Measurements from ENCODE around the gene PPARG. TPM values are rescaled to one million over a fixed set of nuclear protein-coding genes. Genes with fewer than 3 reads are reported as not detected.

Gene PPARG
- total RNA-seq, 1 experiment from 2014 or later, result 71.6 TPM

DNA sequence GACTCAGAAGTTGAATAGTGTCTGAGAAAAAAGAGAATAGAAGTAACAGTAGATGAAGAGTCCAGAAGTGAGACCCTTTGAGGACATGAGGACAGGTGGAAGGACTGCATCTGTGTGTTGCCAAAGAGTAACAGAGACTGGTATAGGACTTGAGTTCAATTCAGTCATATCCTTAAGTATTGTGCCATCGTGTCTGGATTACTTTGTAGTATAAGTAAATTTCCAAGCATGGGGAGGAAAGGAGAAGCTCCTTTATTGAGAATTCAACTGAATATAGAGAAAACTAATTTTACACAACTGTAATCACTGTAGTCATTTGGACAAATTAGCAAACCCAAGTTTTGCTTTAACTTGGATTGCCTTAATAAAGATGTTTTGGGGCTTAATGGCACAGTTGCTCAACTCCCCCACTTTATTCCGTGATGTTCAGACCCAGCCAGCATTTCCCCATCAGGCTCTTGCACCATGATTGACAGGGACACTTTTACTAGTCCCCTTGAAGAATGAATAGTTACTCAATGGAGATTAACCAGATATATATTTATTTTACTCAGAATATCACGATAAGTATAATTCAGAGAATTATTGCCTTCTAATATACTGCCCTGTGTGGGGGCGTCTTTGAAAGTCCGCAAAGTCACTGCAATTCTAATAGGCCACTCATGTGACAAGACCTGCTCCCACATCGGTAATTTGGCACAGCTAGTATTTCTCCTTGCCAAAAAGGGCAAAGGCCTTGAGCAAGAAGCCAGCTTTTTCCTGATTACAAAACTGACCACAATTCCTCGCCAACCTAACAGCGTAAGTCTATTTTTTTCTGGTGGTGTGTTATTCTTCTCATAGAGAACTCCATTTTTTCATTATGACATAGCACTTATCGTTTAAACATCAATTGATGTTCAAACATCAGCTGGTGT lies 61.3 kb downstream of the PPARG start:
- CTCF ChIA-PET, result no interaction called here
- POLR2A ChIA-PET, result no interaction called here
- RAD21 ChIA-PET (ENCODE audit: low non-redundant PET in 1 of 2, low total read pairs in 2 of 2, uncharacterized antibody in 2 of 2, unreplicated experiment in 2 of 2), result no interaction called here

DNA sequence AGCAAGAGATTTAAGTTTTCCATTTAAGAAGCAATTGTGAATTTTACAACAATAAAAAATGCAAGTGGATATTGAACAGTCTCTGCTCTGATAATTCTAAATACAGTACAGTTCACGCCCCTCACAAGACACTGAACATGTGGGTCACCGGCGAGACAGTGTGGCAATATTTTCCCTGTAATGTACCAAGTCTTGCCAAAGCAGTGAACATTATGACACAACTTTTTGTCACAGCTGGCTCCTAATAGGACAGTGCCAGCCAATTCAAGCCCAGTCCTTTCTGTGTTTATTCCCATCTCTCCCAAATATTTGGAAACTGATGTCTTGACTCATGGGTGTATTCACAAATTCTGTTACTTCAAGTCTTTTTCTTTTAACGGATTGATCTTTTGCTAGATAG lies 62.3 kb downstream of the PPARG start:
- Histone ChIP-seq H3K9me2 (ENCODE audit: insufficient read depth) (no peaks in the 10 kb centered on the region), H2AFZ (ENCODE audit: low read depth, low read length, poor library complexity, severe bottlenecking) (no peak overlapping the region), H4K20me1 (ENCODE audit: insufficient read depth) (no peaks in the 10 kb centered on the region), H3K27ac (ENCODE audit: low read depth, low read length) (no peak overlapping the region), H3K4me1 (ENCODE audit: control insufficient read depth in 1 of 2, insufficient read depth in 2 of 2, low read length in 2 of 2) (peaks cover 9 to 24% of the 10 kb centered on the region in 2 experiments; a peak in 3 of 4 replicates), H3K9ac (ENCODE audit: low read length) (no peak overlapping the region), H3K4me3 (replicated peaks in 1 of 2; ENCODE audit: low read depth in 1 of 2, low read length in 2 of 2) (no peak overlapping the region), H3K79me2 (ENCODE audit: insufficient read depth, low read length) (no peaks in the 10 kb centered on the region), H3K9me3 (ENCODE audit: control insufficient read depth in 1 of 2, insufficient read depth in 1 of 2, low read depth in 1 of 2, low read length in 2 of 2) (no peaks in the 10 kb centered on the region), H3K4me2 (ENCODE audit: low read length) (no peak overlapping the region), H3K27me3 (ENCODE audit: insufficient read depth, low read length) (no peaks in the 10 kb centered on the region), H3K36me3 (ENCODE audit: control insufficient read depth in 1 of 2, insufficient read depth in 2 of 2, low read length in 2 of 2) (no peaks in the 10 kb centered on the region)
- no TSS peak for BruUV-seq (replicated peaks)
- TF ChIP-seq EZH2phosphoT487 (IDR thresholded peaks at IDR 0.05; ENCODE audit: borderline replicate concordance), result no peak
- TF ChIP-seq SP1 (IDR thresholded peaks at IDR 0.05; ENCODE audit: low read depth), result no peak
- no peak for TF ChIP-seq FOSL1 (IDR thresholded peaks at IDR 0.05; ENCODE audit: low read depth)
- TF ChIP-seq CTCF (IDR thresholded peaks at IDR 0.05 in 2 of 3, conservative IDR thresholded peaks at IDR 0.05 in 1 of 3; ENCODE audit: borderline replicate concordance in 1 of 3, insufficient read depth in 1 of 3, low read depth in 2 of 3, low read length in 2 of 3), result no peak
- no peak for TF ChIP-seq YY1 (IDR thresholded peaks at IDR 0.05; ENCODE audit: extremely low read depth, insufficient replicate concordance, low read depth, low read length)
- TF ChIP-seq REST (IDR thresholded peaks at IDR 0.05; ENCODE audit: low read depth), result no peak
- CTCF ChIA-PET, result no interaction called here
- ATAC-seq (no peak), DNase-seq (ENCODE audit: low read depth, low spot score) (no peak)
- intact Hi-C loops (cut with micrococcal nuclease), result no loop called here
- POLR2A ChIA-PET, result no interaction called here
- RAD21 ChIA-PET (ENCODE audit: low non-redundant PET in 1 of 2, low total read pairs in 2 of 2, uncharacterized antibody in 2 of 2, unreplicated experiment in 2 of 2), result no interaction called here

More for the DNA sequence above, 61.3 kb downstream of the PPARG start:
- DNase-seq (ENCODE audit: low read depth, low spot score) (no peak), ATAC-seq (no peak)
- Histone ChIP-seq H3K27me3 (ENCODE audit: insufficient read depth, low read length) (no peaks in the 10 kb centered on the region), H3K36me3 (ENCODE audit: control insufficient read depth in 1 of 2, insufficient read depth in 2 of 2, low read length in 2 of 2) (no peaks in the 10 kb centered on the region), H3K79me2 (ENCODE audit: insufficient read depth, low read length) (no peaks in the 10 kb centered on the region), H3K9ac (ENCODE audit: low read length) (no peak overlapping the region), H3K4me1 (ENCODE audit: control insufficient read depth in 1 of 2, insufficient read depth in 2 of 2, low read length in 2 of 2) (peaks cover 18 to 33% of the 10 kb centered on the region in 2 experiments), H3K9me3 (ENCODE audit: control insufficient read depth in 1 of 2, insufficient read depth in 1 of 2, low read depth in 1 of 2, low read length in 2 of 2) (no peaks in the 10 kb centered on the region), H3K4me3 (replicated peaks in 1 of 2; ENCODE audit: low read depth in 1 of 2, low read length in 2 of 2) (no peak overlapping the region), H3K27ac (ENCODE audit: low read depth, low read length) (no peak overlapping the region), H2AFZ (ENCODE audit: low read depth, low read length, poor library complexity, severe bottlenecking) (no peak overlapping the region), H4K20me1 (ENCODE audit: insufficient read depth) (no peaks in the 10 kb centered on the region), H3K9me2 (ENCODE audit: insufficient read depth) (no peaks in the 10 kb centered on the region), H3K4me2 (ENCODE audit: low read length) (no peak overlapping the region)
- no TSS peak for BruUV-seq (replicated peaks)
- intact Hi-C loops (cut with micrococcal nuclease), result no loop called here
- TF ChIP-seq SP1 (IDR thresholded peaks at IDR 0.05; ENCODE audit: low read depth), result no peak
- TF ChIP-seq CEBPB (IDR thresholded peaks at IDR 0.05; ENCODE audit: low read depth), result 0 out of 2 replicates have a peak, but pooled peaks have one; percentile 6
